ENCODE results near the gene SHMT2.

DNA sequence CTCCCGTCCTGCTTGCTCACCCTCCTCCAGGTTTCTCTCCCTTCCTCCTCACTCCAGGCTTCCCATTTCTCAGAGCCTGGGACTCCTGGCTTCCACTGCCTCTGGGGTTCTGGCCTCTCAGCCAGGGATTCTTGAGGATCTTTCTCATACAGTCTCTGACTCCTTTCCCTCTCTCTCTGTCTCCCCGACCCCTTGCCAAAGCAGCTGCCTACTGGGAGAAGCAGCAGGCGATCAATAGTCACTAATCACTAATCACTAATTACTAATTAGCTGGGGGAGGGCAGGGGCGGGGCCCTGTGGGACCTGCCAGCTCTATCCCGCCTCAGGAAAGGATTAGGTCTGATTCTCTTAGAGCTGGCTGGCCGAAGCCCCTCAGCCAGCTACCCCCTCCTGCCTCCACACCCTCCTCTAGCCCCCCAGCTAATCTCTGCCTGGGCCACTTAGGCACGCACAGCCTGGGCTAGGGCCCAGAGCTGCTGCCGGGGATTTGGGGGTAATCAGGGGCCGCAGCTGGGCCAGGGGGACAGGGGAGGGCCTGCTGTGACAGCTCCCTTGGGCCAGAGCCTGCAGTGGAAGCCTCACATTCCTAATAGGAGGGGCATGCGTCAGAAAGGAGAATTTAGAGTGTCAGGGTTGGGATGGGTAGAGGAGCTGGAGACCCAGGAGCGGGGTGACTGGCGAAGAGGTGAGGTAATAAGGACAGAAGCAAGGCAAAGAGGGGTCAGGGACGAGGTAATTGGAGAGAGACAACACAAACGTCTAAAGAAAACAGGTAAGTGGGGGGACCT lies 10.1 kb upstream of the SHMT2 start:
- TF ChIP-seq, protein P1, sequence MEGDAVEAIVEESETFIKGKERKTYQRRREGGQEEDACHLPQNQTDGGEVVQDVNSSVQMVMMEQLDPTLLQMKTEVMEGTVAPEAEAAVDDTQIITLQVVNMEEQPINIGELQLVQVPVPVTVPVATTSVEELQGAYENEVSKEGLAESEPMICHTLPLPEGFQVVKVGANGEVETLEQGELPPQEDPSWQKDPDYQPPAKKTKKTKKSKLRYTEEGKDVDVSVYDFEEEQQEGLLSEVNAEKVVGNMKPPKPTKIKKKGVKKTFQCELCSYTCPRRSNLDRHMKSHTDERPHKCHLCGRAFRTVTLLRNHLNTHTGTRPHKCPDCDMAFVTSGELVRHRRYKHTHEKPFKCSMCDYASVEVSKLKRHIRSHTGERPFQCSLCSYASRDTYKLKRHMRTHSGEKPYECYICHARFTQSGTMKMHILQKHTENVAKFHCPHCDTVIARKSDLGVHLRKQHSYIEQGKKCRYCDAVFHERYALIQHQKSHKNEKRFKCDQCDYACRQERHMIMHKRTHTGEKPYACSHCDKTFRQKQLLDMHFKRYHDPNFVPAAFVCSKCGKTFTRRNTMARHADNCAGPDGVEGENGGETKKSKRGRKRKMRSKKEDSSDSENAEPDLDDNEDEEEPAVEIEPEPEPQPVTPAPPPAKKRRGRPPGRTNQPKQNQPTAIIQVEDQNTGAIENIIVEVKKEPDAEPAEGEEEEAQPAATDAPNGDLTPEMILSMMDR (IDR thresholded peaks at IDR 0.05): no peak
- TF ChIP-seq POLR2A (IDR thresholded peaks at IDR 0.05): no peak

Measured in uterus (tissue), 2 donors.